GM19395 (cell line): ENCODE data around the gene ZNF658.
A peak's percentile ranks its signal among the peaks of the same experiment; 100 is the strongest.
"Not testable (repeated sequence)": the region's sequence is repeated elsewhere in the genome, so short reads cannot be mapped to it uniquely, and the experiment has no call there.

Experiments used
- ATAC-seq: cut with Tn5 transposase; IDR thresholded peaks from one replicate; pipeline ENCODE4 v1.9.1; 2021; ENCODE audit warnings: mild to moderate bottlenecking, moderate library complexity; ENCODE audit not compliant: unreplicated experiment

Gene ZNF658

DNA sequence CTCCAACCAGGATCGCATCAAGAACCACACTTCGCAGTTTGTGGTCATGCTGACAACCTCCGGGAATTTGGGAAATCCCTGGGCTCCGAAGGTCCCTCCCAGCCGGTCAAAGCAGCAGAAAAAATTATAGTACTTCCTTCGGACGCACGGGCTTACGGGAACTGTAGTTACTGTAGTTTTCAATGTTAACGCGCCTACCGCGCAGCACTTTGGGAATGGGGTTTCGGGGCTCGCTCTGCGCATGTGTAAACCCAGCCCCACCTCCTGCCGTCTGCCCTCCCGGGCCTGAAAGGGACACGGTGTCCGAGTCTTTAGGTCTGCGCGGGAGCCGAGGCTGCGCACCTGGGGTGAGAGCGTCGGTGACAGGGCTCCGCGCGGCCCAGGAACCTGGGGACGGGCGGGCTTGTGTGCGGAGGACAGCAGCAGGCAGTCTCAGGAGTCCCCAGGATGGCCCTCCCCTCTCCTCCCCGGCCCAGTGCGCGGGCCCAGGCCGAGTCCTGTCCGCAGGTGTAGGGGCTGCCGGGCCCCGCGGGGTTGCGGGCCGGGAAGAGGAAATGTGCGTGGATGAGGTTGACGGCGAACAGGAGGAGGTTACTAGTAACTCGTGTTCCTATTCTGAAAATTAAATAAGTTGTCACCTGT is at the start of gene ZNF658:
Gene ZNF658, plus strand, starts transcription at position 236 of the 642 bp plus-strand sequence. CDS start 2,837 bp downstream, outside the sequence.
- peak; percentile 99 for ATAC-seq

DNA sequence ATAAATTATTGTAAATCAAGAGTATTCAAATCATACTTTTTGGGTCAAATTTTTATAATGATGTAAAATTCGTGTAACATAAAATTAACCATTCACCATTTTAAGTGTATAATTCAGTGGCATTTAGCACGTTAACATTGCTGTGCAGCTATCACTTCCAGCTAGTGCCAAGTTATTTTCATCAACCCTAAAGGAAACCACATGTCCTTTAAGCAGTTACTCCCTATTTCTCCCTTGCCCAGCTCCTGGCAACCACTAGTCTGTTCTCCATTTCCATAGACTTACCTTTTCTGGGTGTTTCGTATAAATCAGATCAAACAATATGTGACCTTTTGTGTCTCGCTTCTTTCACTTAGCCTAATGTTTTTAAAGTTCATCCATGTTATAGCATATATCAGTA is 38.8 kb upstream of the ZNF658 start:
- not testable (repeated sequence) for ATAC-seq

DNA sequence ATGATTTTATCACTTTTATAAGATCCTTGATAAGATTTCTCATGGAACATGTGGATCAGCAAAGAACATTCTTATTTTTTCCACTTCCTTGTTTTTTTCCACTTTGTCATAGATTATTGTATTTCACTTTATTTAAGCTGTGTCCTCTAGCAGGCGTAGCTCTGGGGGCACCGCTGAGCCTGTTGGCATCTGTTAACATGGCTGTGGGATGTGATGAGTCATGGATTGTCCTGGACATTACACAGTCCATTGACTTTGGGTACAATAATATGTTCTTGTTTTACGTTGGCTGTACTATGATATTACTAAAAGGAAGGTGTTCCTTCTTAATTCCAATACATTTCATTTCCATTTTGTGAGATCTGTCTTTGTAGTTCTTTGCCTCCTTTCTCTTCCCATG is 31.9 kb upstream of the ZNF658 start:
- not testable (repeated sequence) for ATAC-seq

DNA sequence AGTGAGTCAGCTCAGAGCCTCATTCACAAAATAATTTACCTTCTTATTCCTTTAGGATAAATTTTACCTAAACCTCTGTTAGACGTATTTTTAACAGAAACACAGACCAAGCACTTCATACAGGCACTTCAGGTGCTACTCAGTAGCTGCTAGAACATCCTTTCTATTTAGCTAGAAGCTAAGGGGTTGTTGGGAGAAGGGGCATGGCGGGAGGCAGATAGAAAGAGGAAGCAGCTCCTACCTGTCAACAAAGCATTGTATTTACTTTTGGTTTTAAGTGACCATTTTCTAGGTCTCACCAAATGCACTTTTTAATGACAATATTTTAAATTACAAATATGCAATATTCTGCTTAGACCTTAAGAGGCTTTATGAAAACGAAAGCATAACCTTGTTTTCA is 19.9 kb upstream of the ZNF658 start:
- ATAC-seq, result peak; percentile 79

DNA sequence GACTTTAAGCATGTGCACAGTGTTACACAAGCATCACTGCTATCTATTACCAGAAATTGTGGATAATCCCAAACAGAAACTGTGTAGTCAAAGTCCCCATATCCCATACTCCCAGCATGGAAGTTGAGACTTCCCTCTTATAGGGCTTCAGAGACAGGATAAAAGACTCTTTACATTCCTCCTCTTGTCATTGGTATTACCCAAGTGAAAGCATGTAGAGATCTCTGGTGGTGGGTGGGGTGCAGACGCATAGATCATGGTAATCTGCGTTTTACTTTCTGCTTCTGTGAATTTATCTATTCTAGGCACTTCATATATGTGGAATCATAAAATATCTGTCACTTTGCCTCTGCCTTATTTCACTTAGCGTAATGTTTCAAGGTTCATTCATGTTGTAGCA is 18.7 kb upstream of the ZNF658 start:
- ATAC-seq, result not testable (repeated sequence)

DNA sequence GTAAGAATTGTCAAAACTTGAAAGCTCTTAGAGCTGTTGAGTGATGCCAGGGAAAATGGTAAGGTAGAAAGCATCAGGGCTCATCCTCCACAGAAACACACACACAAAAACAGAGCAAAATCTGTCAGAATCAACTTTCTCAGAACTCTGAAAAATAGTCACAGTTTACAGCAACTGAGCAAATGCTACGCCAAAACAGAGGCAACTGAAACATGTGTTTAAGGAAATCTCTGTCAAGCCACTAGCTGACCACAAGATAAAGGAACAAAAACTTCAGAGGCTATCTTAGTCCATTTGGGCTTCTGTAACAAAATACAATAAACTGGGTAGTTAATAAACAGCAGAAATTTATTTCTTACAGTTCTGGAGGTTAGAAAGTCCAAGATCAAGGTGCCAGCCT is 10.2 kb upstream of the ZNF658 start:
- ATAC-seq, result peak; percentile 93

DNA sequence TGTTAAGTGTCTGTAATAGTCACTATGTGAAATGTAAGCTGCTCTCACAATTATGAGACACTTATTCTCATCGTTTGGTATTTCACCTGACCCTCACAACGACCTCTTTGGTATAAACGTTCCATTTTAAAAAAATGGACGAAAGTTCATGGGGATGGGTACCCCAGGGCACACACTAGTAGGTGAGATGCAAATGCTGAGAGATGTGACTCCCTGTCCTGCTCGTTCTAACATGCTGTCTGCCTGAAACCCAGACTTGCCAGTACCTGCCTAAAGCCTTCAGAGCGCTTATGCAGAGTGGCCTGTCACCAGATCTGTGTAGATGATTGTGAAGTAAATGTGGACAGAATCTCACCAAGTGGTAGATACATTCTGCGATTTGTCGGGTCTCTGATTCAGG is 616 bp downstream of the ZNF658 start:
- ATAC-seq, result peak; percentile 18

DNA sequence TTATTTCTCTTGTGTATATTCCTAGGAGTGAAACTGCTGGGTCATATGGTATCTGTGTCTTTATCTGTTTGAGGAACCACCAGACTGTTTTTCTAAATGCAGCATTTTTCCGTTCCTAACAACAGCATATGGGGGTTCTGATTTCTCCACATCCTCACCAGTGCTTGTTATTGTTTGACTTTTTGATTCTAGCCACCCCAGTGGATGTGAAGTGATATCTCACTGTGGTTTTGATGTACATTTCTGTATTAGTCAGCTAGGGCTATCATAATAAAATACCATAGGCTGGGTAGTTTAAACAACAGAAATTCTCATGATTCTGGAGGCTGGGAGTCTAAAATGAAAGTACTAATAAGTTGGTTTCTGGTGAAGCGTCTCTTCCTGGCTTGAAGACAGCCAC is 9.0 kb downstream of the ZNF658 start:
- not testable (repeated sequence) for ATAC-seq

DNA sequence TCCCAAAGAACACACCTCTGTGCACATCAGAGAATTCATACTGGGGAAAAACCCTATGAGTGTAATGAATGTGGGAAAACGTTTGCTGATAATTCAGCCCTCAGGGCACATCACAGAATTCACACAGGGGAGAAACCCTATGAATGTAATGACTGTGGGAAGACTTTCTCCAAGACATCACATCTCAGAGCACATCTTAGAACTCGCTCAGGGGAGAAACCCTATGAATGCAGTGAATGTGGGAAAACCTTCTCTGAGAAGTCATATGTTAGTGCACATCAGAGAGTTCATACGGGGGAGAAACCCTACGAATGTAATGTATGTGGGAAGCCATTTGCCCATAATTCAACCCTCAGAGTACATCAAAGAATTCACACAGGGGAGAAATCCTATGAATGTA is 19.5 kb downstream of the ZNF658 start:
- ATAC-seq, result not testable (repeated sequence)

DNA sequence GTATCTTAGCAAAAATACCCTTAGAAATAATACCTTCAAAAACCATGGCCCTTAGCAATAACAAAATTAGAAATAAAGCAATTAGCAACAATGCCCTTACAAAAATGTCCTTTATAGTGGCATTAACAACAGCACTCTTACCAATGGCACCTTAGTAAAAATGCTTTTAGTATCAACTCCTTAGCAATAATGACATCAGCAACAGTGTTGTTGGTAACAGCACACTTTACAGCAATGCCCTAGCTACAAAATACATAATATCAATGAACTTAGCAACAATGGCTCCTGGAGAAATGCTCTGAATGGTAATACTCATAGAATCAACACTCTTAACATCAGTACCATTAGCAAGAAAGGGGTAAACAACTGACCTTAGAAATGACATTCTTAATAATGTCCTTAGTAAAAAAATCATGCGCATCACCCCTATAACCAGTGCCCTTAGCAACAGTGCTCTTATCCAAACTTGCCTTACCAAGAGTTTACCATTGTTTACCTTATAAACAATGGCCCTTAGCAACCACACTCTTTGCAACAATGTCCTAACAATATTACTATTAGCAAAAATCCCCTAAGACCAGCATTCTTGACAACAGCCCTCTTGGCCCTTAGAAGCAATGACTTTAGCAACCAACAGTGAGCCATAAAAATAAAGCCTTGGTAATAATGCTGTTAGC is 35.8 kb downstream of the ZNF658 start:
- not testable (repeated sequence) for ATAC-seq

DNA sequence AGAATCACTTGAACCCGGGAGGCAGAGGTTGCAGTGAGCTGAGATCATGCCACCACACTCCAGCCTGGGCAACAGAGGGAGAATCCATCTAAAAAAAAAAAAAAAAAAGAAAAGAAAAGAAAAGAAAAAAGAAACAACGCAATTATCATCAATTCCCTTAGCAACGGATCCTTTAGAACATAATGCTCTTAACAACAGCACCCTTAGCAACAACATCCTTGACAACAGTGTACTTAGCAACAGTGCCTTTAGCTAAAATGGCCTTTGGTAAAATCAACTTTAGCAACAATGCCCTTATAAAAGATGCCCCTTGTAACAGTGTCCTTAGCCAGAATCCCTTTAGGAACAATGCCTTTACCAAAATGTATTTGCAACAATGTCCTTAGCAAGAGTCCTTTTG is 37.1 kb downstream of the ZNF658 start:
- ATAC-seq, result not testable (repeated sequence)

DNA sequence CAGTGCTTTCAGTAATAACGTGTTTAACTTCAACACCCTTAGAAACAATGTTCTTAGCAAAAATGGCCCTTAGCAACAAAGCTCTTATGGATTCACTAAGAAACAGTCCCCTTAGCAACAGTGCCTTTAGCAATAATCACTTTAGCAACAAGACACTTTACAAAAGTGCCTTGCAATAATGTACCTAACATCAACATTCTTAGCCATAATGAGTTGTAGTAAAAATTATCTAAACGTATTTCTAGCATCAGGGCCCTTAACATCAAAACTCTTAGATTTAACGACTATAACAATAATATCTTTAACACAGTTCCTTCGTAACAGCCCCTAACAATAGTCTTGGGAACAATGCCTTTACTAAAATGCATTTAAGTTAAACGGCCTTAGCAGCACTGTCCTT is 37.8 kb downstream of the ZNF658 start:
- not testable (repeated sequence) for ATAC-seq

DNA sequence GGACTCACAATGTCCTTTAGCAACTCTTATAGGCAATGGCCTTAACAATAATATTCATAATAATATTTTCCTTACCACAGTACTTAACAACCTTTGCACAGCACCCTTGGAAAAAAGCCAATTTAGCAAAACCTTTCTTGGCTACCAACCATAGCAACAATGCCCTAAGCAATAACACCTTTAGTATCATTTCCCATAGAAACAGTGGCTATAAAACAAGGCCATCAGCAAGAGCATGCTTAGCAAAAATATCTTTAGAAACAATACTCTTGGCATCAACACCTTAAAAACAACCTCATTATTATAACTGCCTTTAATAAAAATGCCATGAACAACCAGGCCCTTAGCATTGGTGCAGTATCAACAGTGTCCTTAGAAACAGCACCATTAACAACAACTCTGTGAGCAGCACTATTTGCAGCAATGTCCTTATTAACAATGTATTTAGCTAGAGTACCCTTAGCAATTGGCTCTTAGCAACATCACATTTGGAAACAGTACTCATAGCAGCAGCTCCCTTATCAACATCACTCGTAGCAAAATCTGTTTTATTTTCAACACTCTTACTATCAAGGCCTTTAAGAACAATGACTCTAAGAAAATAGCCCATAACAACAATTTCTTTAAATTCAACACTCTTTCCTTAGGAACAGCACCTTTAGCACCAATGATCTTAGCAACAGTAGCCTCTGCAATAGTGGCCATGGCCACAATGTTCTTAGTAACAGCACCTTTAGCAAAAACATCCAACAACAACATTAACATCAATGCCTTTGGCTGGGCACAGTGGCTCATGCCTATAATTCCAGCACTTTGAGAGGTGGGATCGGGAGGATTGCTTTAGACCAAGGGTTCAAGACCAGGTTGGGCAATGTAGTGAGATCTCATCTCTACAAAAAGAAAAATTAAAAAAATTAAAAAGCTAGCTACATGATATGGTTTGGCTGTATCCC is 39.6 kb downstream of the ZNF658 start:
- ATAC-seq, result not testable (repeated sequence)

DNA sequence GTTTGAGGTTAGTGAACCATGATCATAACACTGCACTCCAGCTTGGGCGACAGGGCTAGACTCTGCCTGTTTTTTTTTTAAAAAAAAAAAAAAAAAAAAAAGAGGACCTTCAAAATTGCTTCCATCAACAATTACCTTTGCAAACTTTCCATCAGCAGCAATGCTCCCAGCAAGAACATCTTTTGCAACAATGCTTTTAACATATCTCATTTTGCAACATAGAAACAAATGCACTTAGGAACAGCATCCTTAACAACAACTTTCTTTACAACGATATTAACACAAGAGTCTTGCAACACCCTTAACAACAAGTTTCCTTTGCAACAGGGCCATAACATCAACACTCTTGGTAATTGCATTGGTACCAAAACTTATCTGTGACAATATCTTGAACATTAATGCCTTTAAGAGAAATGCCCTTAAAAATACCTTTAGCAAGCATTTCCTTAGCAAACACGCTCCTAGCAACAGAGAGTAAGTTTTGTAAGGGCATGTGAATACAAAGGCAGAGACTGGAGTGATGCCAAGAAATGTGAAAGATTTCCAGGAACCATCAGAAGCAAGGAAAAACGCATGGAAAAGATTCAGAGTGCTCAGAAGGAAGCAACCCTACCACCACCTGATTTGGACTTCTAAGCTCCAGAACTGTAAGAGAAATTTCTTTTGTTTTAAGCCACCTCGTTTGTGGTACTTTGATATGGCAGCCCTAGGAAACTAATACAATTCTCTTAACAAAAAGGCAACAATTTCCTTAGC is 42.1 kb downstream of the ZNF658 start:
- not testable (repeated sequence) for ATAC-seq

DNA sequence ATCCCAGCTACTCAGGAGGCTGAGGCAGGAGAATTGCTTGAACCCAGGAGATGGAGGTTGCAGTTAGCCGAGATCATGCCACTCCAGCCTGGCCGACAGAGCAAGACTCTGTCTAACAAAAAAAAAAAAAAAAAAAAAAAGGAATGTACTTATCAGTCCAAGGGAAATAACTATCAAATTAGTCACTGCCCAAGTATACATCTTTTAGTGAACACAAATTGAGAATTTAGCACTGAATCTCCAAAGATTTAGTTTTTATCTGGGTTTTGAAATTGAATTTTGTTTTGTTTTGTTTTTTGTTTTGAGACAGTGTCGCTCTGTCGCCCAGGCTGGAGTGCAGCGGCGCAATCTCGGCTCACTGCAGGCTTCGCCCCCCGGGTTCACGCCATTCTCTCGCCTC is 52.1 kb downstream of the ZNF658 start:
- ATAC-seq, result not testable (repeated sequence)
